GM10266 (cell line): ENCODE results near the gene TEAD4.

Experiments
- DNase-seq: peaks from one replicate; pipeline ENCODE4 v3.0.0; 2012; ENCODE audit errors: extremely low spot score
- CTCF ChIP-seq: IDR thresholded peaks from 2 replicates; pipeline ENCODE4 v1.5.1; 2012; ENCODE audit warnings: mild to moderate bottlenecking, low read depth; ENCODE audit not compliant: control insufficient read depth, insufficient read depth; ENCODE audit errors: missing control alignments

TEAD4 gene

GRCh38 chr12:2999265-2999841 lies 40.2 kb downstream of the TEAD4 start:
- DNase-seq: no peak

GRCh38 chr12:3000548-3001275 lies 41.5 kb downstream of the TEAD4 start:
- no peak for TF ChIP-seq CTCF

More at GRCh38 chr12:2999265-2999841, 40.2 kb downstream of the TEAD4 start:
- no peak for TF ChIP-seq CTCF

GRCh38 chr12:3002646-3003045 lies 43.4 kb downstream of the TEAD4 start:
- no peak for TF ChIP-seq CTCF
- DNase-seq: no peak

More at GRCh38 chr12:3000548-3001275, 41.5 kb downstream of the TEAD4 start:
- DNase-seq: no peak

- no peak for TF ChIP-seq CTCF
- no peak for DNase-seq
Observed at GRCh38 chr12:3003357-3003992, 44.3 kb downstream of the TEAD4 start.

GRCh38 chr12:3004655-3005565 lies 45.7 kb downstream of the TEAD4 start:
- DNase-seq: no peak
- no peak for TF ChIP-seq CTCF

GRCh38 chr12:3005736-3006135 lies 46.5 kb downstream of the TEAD4 start:
- DNase-seq: no peak
- TF ChIP-seq CTCF: no peak
